Activated B cell treated with CpG ODN at 0.5 μM for 24 hours (primary cell): ENCODE data around the gene TMEM198. TPM values are rescaled to one million over a fixed set of nuclear protein-coding genes. Genes with fewer than 3 reads are reported as not detected.

Experiments
- ATAC-seq: fragments of 200-7000 bp; cut with Tn5 transposase; one replicate; pipeline ENCODE4 v1.10.0; 2021; ENCODE audit warnings: low read depth, mild to moderate bottlenecking, moderate library complexity
- CTCF ChIA-PET: fragments of 350-600 bp; sonication (Branson Sonifier 250); formaldehyde crosslinking; loops from one replicate; lab custom pipeline; 2021; ENCODE audit warnings: antibody characterized with exemption; lab: Charles Lee
- POLR2A ChIA-PET: fragments of 350-600 bp; sonication (Branson Sonifier 250); formaldehyde crosslinking; loops from one replicate; lab custom pipeline; 2021; ENCODE audit warnings: antibody characterized with exemption; lab: Charles Lee
- DNase-seq: peaks from one replicate; pipeline ENCODE4 v3.0.0; 2022
- H3K27ac Mint-ChIP-seq: one replicate; pipeline ENCODE4 v1.8.0; 2020; ENCODE audit warnings: mixed read lengths
- H3K27me3 Mint-ChIP-seq: one replicate; pipeline ENCODE4 v1.8.0; 2021; ENCODE audit warnings: mixed read lengths
- H3K36me3 Mint-ChIP-seq: one replicate; pipeline ENCODE4 v1.8.0; 2021; ENCODE audit warnings: low read depth, mixed read lengths
- H3K4me1 Mint-ChIP-seq: one replicate; pipeline ENCODE4 v1.8.0; 2021; ENCODE audit warnings: mixed read lengths
- H3K4me3 Mint-ChIP-seq: one replicate; pipeline ENCODE4 v1.8.0; 2020; ENCODE audit warnings: mild to moderate bottlenecking, mixed read lengths
- H3K9me3 Mint-ChIP-seq: one replicate; pipeline ENCODE4 v1.8.0; 2020; ENCODE audit warnings: mixed read lengths
- CTCF ChIP-seq: fragments of 200-600 bp; IDR thresholded peaks from one replicate; pipeline ENCODE4 v1.8.0; 2022; ENCODE audit warnings: antibody characterized with exemption, mild to moderate bottlenecking
- intact Hi-C: fragments of 100-400 bp; cut with micrococcal nuclease; formaldehyde crosslinking; loops from one replicate; pipeline ENCODE4 v1.15.1; 2024
- total RNA-seq: library from RNA; stranded (reverse); gene quantifications from 2 replicates; pipeline ENCODE4 v1.2.3, GENCODE V29; 2022

The TMEM198 gene
- total RNA-seq, 1 donor from 2014 or later: 1.2 TPM

DNA sequence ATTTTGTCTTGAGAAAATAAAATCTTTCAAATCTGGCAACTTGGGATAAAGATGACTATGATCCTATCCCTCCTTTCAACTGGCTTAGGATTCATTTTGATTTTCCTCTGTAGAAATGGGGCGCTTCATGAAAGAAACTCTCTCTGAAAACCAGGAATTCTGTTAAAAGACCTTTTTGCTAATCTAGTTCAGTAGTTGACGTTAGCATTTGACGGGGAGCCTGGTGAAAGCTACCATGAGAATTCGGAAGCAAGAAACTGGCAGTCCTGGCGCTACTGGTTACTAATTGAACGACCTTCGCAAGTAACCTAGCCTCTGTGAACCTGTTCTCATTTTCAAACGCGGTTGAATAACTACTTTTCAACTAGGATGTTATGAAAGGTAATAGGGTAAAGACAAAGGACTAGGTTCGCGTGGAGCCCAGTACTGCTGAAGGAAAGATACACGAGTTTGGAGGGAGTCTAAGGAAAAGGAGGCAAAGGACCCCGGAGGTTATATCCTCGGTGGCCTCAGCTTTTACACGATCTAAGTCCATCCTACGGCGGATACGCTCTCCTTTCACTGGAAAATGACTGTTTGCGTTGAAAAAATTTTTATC lies 53.2 kb downstream of the TMEM198 start:
- intact Hi-C loops: loop anchor here (1.0 to 5.0 kb wide), 7 partner anchors 45 to 420 kb away; partner anchors contain the start of genes CHPF, CNPPD1, DNPEP and GMPPA
- POLR2A ChIA-PET: interaction anchor here (0.8 to 2.3 kb wide), 6 partner anchors 18 to 319 kb away, joined by 3 to 14 read pairs (median 4); partner anchors contain the start of genes CHPF, DNPEP and TMEM198
- peaks cover 23% of the 10 kb centered on the region for H3K4me1 Mint-ChIP-seq
- no peak for ATAC-seq
- CTCF ChIA-PET: interaction anchor here (1.1 to 1.7 kb wide), 3 partner anchors 37 to 101 kb away, joined by 3 to 4 read pairs (median 3); partner anchors contain the start of gene CHPF
- H3K4me3 Mint-ChIP-seq: peak overlapping the region; percentile 96
- no peaks in the 10 kb centered on the region for H3K9me3 Mint-ChIP-seq
- no peak for TF ChIP-seq CTCF
- H3K27ac Mint-ChIP-seq: peak overlapping the region; percentile 97
- H3K36me3 Mint-ChIP-seq: peaks cover 26% of the 10 kb centered on the region
- H3K27me3 Mint-ChIP-seq: peaks cover 15% of the 10 kb centered on the region
- no peak for DNase-seq

GRCh38 chr2:219597552-219598307 lies 53.9 kb downstream of the TMEM198 start, which contains the start of gene STK11IP:
TSS of gene STK11IP (plus strand) at chr2:219597857. CDS start at chr2:219598120, 263 bp downstream.
- no peak for TF ChIP-seq CTCF
- ChIA-PET POLR2A (interaction anchor here (0.6 to 2.3 kb wide), 7 partner anchors 17 to 319 kb away, joined by 3 to 14 read pairs (median 4); partner anchors contain the start of genes CHPF, DNPEP and TMEM198), CTCF (interaction anchor here (1.1 kb wide), 2 partner anchors 38 to 102 kb away, joined by 3 read pairs; a partner anchor contains a TSS)
- peak within 1 kb of the TSS; percentile 97 for H3K27ac Mint-ChIP-seq
- intact Hi-C loops: loop anchor here (1.0 to 5.0 kb wide), 7 partner anchors 45 to 420 kb away; partner anchors contain the start of genes CHPF, CNPPD1, DNPEP and GMPPA
- peaks cover 23% of the 10 kb centered on the region for H3K4me1 Mint-ChIP-seq
- H3K27me3 Mint-ChIP-seq: peaks cover 13% of the 10 kb centered on the region
- H3K36me3 Mint-ChIP-seq: peaks cover 31% of the 10 kb centered on the region
- H3K9me3 Mint-ChIP-seq: no peaks in the 10 kb centered on the region
- peak within 1 kb of the TSS; percentile 96 for H3K4me3 Mint-ChIP-seq
- peak; percentile 83 for DNase-seq
- ATAC-seq: peak; percentile 91

DNA sequence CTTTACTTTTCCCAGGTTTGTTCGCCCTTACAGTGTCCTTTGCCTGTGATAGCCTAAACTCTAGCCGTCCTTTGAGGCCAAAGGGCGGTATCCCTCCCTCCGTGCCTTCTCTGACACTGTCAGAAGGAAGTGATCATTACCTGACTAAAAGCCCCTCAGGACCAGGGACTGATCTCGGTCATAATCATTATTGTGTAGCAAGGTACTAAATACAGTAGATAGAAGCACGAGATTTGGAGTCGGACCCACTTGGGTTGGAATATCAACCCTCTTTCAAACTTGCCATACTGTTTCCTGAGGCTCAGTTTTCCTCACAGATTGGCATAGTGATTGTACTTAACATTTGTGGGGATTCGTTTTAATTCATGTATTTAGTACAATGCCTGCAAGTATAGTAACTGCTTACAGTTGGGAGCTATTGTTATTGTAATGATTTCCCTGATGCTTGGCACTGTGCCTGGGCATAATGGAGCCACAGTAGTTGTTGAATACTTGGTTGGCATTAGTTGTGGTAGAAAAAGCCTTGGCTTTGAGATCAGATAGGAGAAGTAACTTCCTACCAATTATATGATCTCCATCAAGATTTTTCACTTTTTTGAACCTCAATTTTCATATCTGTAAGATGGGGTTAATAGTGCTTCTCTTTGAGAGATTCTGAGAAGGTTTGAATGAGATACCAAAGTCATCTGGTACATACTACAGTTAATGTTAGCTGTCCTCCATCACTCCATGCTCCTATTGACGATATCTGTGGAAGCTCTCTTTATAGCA lies 54.7 kb downstream of the TMEM198 start:
- DNase-seq: no peak
- TF ChIP-seq CTCF: no peak
- POLR2A ChIA-PET: interaction anchor here (0.6 to 2.3 kb wide), 3 partner anchors 55 to 210 kb away, joined by 4 to 14 read pairs (median 9); partner anchors contain the start of genes CHPF, DNPEP and TMEM198
- Mint-ChIP-seq H3K27ac (peak overlapping the region; percentile 97), H3K9me3 (no peaks in the 10 kb centered on the region), H3K4me3 (peak overlapping the region; percentile 96), H3K36me3 (peaks cover 32% of the 10 kb centered on the region), H3K27me3 (peaks cover 5% of the 10 kb centered on the region), H3K4me1 (peaks cover 26% of the 10 kb centered on the region)
- CTCF ChIA-PET: no interaction called here
- ATAC-seq: no peak
- intact Hi-C loops: loop anchor here (5.0 kb wide), 1 partner anchor 421 kb away; the partner anchor contains the start of genes CNPPD1 and RETREG2

Other genes starting within 250 kb of the TMEM198 start
- gene PTPRN, start 234.6 kb upstream of the TMEM198 start, total RNA-seq: not detected in 2 replicates
- not detected in 2 replicates for gene RESP18, start 211.3 kb upstream of the TMEM198 start, total RNA-seq
- gene DNPEP, start 156.1 kb upstream of the TMEM198 start, total RNA-seq: 89.0 and 93.4 TPM in 2 replicates
- not detected in 2 replicates for gene DES, start 125.7 kb upstream of the TMEM198 start, total RNA-seq
- gene SPEG, start 109.2 kb upstream of the TMEM198 start, total RNA-seq: 0.09 and 0.42 TPM in 2 replicates
- gene GMPPA, start 45.1 kb upstream of the TMEM198 start, total RNA-seq: 32.9 and 33.0 TPM in 2 replicates
- gene ASIC4, start 29.5 kb upstream of the TMEM198 start, total RNA-seq: 0.15 TPM in 1 of 2 replicates, not detected in the other
- gene CHPF, start 219 bp upstream of the TMEM198 start, total RNA-seq: 4.1 and 4.7 TPM in 2 replicates
- gene OBSL1, start 27.5 kb downstream of the TMEM198 start, total RNA-seq: not detected in 2 replicates
- not detected in 2 replicates for gene INHA, start 28.3 kb downstream of the TMEM198 start, total RNA-seq
- 43.3 and 53.6 TPM in 2 replicates for gene STK11IP, start 53.8 kb downstream of the TMEM198 start, total RNA-seq
- not detected in 2 replicates for gene SLC4A3, start 83.6 kb downstream of the TMEM198 start, total RNA-seq